SK-N-SH treated with all-trans-retinoic acid at 6 μM for 48 hours (cell line): ENCODE measurements around the gene DTNA.

Experiments used
- ATAC-seq: fragments of 200-7000 bp; cut with Tn5 transposase; 3 replicates; pipeline ENCODE4 v1.9.1; 2020; ENCODE audit warnings: mild to moderate bottlenecking, moderate library complexity
- ARNTL ChIP-seq: fragments of 450-650 bp; formaldehyde crosslinking; IDR thresholded peaks from 2 replicates; pipeline ENCODE4 v1.5.0; 2020; ENCODE audit warnings: low read depth, mild to moderate bottlenecking, moderate library complexity, borderline replicate concordance
- BACH2 ChIP-seq: fragments of 250-450 bp; sonication (Bioruptor Pico); IDR thresholded peaks from 2 replicates; pipeline ENCODE4 v1.9.0; 2021; ENCODE audit warnings: mild to moderate bottlenecking, borderline replicate concordance
- CREB5 ChIP-seq: fragments of 250-450 bp; sonication (Bioruptor Pico); IDR thresholded peaks from 2 replicates; pipeline ENCODE4 v1.5.1; 2020; ENCODE audit warnings: low read depth, mild to moderate bottlenecking, moderate library complexity
- CSDC2 ChIP-seq: fragments of 250-450 bp; sonication (Bioruptor Pico); IDR thresholded peaks from 2 replicates; pipeline ENCODE4 v1.5.0; 2020; ENCODE audit warnings: mild to moderate bottlenecking, moderate library complexity
- GLIS3 ChIP-seq: fragments of 250-450 bp; sonication (Bioruptor Pico); IDR thresholded peaks from 2 replicates; pipeline ENCODE4 v1.5.0; 2020; ENCODE audit warnings: mild to moderate bottlenecking, moderate library complexity
- ISL1 ChIP-seq: fragments of 250-450 bp; sonication (Bioruptor Pico); IDR thresholded peaks from 2 replicates; pipeline ENCODE4 v2.1.2; 2022; ENCODE audit warnings: mild to moderate bottlenecking, moderate library complexity
- OSR1 ChIP-seq: fragments of 250-450 bp; sonication (Bioruptor Pico); IDR thresholded peaks from 2 replicates; pipeline ENCODE4 v1.8.0; 2022; ENCODE audit warnings: moderate library complexity, mild to moderate bottlenecking, inconsistent platforms
- PATZ1 ChIP-seq: fragments of 250-450 bp; sonication (Bioruptor Pico); IDR thresholded peaks from 2 replicates; pipeline ENCODE4 v1.8.0; 2020; ENCODE audit warnings: mild to moderate bottlenecking, moderate library complexity, borderline replicate concordance
- PPARA ChIP-seq: fragments of 250-450 bp; sonication (Bioruptor Pico); IDR thresholded peaks from 2 replicates; pipeline ENCODE4 v1.5.0; 2020; ENCODE audit warnings: mild to moderate bottlenecking, borderline replicate concordance
- RARB ChIP-seq: fragments of 250-450 bp; sonication (Bioruptor Pico); IDR thresholded peaks from 2 replicates; pipeline ENCODE4 v1.8.0; 2021; ENCODE audit warnings: mild to moderate bottlenecking, moderate library complexity
- SNAI2 ChIP-seq: fragments of 250-450 bp; sonication (Bioruptor Pico); IDR thresholded peaks from 2 replicates; pipeline ENCODE4 v1.5.0; 2020; ENCODE audit warnings: mild to moderate bottlenecking, moderate library complexity
- TOX ChIP-seq: fragments of 250-450 bp; sonication (Bioruptor Pico); IDR thresholded peaks from 2 replicates; pipeline ENCODE4 v1.8.0; 2021; ENCODE audit warnings: mild to moderate bottlenecking, moderate library complexity, borderline replicate concordance
- TSHZ2 ChIP-seq: fragments of 250-450 bp; sonication (Bioruptor Pico); IDR thresholded peaks from 2 replicates; pipeline ENCODE4 v1.5.0; 2020; ENCODE audit warnings: mild to moderate bottlenecking, moderate library complexity
- ZC3H10 ChIP-seq: fragments of 250-450 bp; sonication (Bioruptor Pico); IDR thresholded peaks from 2 replicates; pipeline ENCODE4 v1.5.1; 2021; ENCODE audit warnings: mild to moderate bottlenecking, moderate library complexity
- ZFP3 ChIP-seq: fragments of 250-450 bp; sonication (Bioruptor Pico); IDR thresholded peaks from 2 replicates; pipeline ENCODE4 v1.5.0; 2020; ENCODE audit warnings: mild to moderate bottlenecking, moderate library complexity
- ZFP30 ChIP-seq: fragments of 450-650 bp; formaldehyde crosslinking; IDR thresholded peaks from 2 replicates; pipeline ENCODE4 v1.5.0; 2022; ENCODE audit warnings: mild to moderate bottlenecking, moderate library complexity
- ZNF565 ChIP-seq: fragments of 450-650 bp; formaldehyde crosslinking; conservative IDR thresholded peaks from 2 replicates; pipeline ENCODE4 v1.5.0; 2020; ENCODE audit warnings: low read depth, mild to moderate bottlenecking, moderate library complexity
- ZNF70 ChIP-seq: fragments of 450-650 bp; formaldehyde crosslinking; IDR thresholded peaks from 2 replicates; pipeline ENCODE4 v1.5.0; 2020; ENCODE audit warnings: mild to moderate bottlenecking, moderate library complexity
- ZNF8 ChIP-seq: fragments of 450-650 bp; formaldehyde crosslinking; IDR thresholded peaks from 2 replicates; pipeline ENCODE4 v1.5.0; 2020; ENCODE audit warnings: mild to moderate bottlenecking, moderate library complexity
- TF ChIP-seq, protein P1 (sequence below): fragments of 250-450 bp; sonication (Bioruptor Pico); IDR thresholded peaks from 2 replicates; pipeline ENCODE4 v1.8.0; 2021; ENCODE audit warnings: low read depth, mild to moderate bottlenecking, moderate library complexity, borderline replicate concordance

Gene DTNA

GRCh38 chr18:34789768-34790344 lies 79.8 kb downstream of the DTNA start:
- no peak for ATAC-seq
- TF ChIP-seq SNAI2 (CRISPR knock-in tag) (no peak), ZFP3 (CRISPR knock-in tag) (no peak), ZNF565 (CRISPR knock-in tag) (no peak), OSR1 (CRISPR knock-in tag) (no peak), RARB (CRISPR knock-in tag) (no peak), PATZ1 (CRISPR knock-in tag) (no peak), ISL1 (CRISPR knock-in tag) (no peak), TSHZ2 (CRISPR knock-in tag) (no peak), TOX (no peak), ZNF70 (CRISPR knock-in tag) (no peak), GLIS3 (CRISPR knock-in tag) (no peak), ZFP30 (CRISPR knock-in tag) (no peak), BACH2 (CRISPR knock-in tag) (no peak), CSDC2 (CRISPR knock-in tag) (no peak), PPARA (CRISPR knock-in tag) (no peak), ARNTL (CRISPR knock-in tag) (no peak)
- TF ChIP-seq, protein P1, sequence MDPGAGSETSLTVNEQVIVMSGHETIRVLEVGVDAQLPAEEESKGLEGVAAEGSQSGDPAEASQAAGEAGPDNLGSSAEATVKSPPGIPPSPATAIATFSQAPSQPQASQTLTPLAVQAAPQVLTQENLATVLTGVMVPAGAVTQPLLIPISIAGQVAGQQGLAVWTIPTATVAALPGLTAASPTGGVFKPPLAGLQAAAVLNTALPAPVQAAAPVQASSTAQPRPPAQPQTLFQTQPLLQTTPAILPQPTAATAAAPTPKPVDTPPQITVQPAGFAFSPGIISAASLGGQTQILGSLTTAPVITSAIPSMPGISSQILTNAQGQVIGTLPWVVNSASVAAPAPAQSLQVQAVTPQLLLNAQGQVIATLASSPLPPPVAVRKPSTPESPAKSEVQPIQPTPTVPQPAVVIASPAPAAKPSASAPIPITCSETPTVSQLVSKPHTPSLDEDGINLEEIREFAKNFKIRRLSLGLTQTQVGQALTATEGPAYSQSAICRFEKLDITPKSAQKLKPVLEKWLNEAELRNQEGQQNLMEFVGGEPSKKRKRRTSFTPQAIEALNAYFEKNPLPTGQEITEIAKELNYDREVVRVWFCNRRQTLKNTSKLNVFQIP, result no peak
- TF ChIP-seq, all 23 proteins: peak for 0

- ATAC-seq, result no peak
- TF ChIP-seq ZNF565 (CRISPR knock-in tag) (no peak), ZC3H10 (CRISPR knock-in tag) (no peak), CREB5 (CRISPR knock-in tag) (no peak), ZNF8 (CRISPR knock-in tag) (no peak), ZFP30 (CRISPR knock-in tag) (no peak), ISL1 (CRISPR knock-in tag) (no peak), ZFP3 (CRISPR knock-in tag) (no peak), TSHZ2 (CRISPR knock-in tag) (no peak), SNAI2 (CRISPR knock-in tag) (no peak)
- TF ChIP-seq, protein P1, result no peak
Observed at GRCh38 chr18:34794348-34794747, 84.2 kb downstream of the DTNA start.
